Ammon's horn (tissue), 1 donor: ENCODE data around the gene CISD3.

Experiments used
- DNase-seq: peaks from one replicate; pipeline ENCODE4 v3.0.0-alpha.2; 2016; ENCODE audit warnings: low spot score

Gene CISD3, protein sequence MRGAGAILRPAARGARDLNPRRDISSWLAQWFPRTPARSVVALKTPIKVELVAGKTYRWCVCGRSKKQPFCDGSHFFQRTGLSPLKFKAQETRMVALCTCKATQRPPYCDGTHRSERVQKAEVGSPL

DNA sequence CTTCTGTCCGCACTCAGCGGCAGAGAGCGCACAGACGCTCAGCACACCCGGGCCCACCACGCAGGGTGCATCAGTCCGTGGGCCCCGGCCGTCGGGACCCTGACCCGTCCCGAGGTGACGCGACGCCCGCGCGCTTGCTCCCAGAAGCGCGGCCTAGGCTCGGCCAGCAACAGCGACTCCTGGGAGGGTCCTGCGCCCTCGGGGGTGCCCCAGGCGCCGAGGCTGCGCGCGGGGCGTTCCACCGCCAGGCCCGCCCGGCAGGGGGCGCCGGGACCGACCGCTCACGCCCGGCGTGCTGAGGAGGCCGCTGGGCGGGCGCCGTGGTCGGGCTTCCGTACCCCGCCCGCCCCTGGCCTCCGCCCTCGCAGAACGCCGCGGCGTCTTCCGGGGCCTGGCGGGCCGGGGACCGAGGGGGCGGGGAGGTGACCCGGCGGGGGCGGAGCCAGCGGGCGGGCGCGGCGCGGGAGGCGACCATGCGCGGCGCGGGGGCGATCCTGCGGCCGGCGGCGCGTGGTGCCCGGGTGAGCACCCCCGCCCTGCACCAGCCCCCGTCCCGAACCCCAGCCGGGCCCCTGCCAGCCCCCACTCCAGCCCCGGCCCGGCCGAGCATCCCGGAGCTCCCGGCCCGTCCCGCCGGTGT, at the start of gene CISD3:
Gene CISD3, plus strand, starts transcription at position 456 of the 640 bp plus-strand sequence. Its CDS starts 18 bp downstream, at position 474.
- peak; percentile 83 for DNase-seq

DNA sequence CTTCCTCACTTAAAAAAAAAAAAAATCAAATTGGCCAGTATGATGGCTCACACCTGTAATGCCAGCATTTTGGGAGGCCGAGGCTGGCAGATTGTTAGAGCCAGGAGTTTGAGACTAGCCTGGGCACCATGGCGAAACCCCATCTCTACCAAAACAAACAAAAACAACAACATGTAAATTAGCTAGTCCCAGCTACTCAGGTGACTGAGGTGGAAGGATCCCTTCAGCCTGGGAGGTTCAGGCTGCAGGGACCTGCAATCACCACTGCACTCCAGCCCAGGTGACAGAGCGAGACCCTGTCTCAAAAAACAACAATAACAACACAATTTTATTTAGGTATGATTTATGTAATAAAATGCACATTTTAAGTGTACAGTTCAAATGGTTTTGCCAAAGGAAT, 49.0 kb upstream of the CISD3 start:
- no peak for DNase-seq

DNA sequence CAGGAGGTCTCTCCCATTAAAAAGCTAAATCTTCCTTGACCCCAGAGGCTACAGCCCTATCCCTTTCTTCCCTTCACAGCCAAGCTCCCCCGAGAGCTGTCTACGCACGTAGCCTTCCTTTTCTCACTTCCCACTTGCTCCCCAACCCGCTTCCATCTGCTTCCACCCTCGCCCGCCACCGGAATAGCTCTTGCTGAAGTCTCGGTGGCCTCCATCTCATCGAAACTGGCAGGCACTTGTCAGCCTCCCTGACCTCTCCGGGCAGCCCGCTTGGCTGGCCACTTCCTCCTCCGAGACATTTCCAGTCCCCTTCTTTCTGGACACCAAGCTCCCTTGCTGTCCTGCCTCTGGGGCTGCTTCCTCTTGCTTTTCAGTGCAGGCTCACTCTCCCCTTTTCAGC, 44.6 kb upstream of the CISD3 start:
- DNase-seq, result peak; percentile 78

DNA sequence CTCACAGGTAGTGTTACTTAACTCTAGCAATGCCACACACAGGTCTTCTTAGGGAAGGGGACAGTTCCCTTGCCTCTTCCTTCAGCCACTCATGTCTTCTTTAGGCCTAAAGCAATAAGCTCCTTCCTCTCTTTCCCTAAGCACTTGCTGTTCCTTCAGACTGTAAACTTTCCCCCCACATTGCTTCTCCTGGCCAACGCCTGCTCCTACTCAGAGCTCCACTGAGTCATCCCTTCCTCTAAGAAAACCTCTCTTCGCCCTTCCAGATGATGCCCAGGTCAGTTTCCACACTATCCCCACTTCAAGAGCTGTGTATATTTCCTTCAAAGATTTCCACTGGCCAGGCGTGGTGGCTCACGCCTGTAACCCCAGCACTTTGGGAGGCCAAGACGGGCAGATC, 42.9 kb upstream of the CISD3 start:
- no peak for DNase-seq

DNA sequence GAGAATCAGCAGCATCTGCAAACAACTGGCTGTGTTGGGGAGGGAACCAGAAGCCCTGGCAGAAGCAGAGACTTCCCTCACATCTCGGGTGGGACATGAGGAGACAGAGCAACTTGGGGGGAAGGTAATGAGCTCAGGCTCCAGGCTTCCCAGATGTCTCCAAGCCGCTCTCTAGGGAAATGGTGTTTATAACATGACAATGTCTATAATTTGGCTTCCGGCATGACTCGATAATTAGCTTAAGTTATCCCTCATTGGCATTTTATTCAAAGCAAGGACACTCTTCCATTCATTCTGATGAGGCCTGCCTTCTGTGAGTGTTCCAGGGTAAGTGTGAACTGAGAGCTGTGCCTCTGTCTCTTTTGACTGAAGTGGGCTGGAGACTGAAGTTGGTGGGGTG, 39.8 kb upstream of the CISD3 start:
- DNase-seq, result no peak

DNA sequence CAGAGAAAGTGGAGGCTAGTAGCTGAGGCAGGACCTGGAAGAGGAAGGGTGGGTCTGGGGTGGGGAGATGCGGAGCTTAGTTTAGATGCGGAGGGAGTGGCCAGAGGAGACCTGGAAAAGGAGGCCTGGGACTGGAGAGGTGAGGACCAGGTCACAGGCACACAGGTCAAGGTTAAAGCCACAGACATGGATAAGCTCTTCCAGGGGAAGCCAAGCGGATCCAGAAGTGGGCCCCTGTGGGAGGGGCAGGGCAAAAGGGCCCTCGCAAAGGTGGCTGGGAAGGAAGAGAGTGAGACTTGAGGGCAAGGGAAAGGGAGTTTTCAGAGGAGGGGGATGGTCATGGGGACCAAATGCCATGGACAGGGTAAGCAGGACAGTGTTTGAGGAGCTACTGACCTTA, 39.0 kb upstream of the CISD3 start:
- DNase-seq, result no peak

DNA sequence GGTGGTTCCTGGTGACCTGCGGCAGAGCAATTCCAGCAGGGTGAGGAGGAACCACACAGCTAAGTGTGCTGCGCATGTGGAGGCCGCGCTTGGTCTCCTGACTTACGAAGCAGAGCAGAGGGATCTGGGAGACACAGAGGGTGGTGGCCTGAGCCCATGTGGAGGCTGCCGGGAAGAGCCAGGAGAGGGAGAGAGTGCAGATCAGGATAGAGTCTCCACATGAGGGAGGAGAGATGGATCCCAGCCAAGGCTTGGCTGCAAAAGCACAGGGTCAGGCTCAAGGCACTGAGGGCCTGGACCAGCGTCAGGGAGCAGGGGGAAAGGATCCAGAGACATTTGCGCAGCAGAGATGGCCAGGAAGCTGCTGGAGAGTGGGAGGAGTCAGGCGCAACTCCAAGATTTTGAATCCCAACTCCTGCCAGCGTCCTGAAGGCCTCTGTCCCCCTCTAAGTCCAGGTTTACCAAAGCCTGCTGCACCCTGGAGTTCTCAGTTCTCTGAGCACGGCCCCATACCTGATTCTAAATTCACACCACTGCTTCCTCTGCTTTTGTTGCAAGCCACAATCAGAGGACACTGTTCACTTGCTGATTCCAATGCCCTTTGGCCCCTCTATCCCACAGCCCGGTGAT, 36.3 kb upstream of the CISD3 start:
- peak; percentile 68 for DNase-seq

DNA sequence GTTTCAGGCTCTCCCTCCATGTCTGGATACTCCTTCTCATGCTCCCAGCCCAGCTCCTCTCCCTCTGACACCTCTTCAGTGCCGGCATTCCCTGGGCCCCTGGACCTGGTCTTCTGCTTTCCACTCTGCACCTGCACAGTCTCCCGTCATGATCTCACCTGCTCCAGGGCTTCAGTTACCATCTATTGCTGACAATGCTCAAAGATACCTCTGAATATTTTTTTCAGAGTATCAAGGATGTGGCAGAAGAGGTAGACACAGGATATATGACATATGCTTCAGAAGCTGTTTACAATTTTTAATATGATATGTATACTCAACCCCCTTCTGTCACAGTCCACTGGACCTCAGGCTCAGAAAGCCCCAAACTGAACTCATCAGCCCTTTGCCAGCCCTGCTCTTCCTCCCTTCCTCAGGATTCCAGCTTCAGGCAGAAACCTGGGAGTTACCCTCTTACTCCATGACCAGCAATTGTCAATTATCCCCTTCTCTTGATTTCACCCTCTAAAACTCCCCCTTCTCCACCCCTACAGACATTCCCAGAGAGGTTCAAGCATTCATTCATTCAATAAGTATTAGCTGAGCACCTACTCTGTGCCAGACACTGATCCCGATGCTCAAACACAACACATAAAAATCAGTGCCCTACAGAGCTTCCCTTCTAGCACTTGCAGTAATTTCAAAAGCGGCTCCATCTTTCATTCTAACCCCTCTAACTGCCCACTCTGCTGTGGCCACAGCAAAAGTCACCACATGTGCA, 32.9 kb upstream of the CISD3 start:
- DNase-seq, result no peak

DNA sequence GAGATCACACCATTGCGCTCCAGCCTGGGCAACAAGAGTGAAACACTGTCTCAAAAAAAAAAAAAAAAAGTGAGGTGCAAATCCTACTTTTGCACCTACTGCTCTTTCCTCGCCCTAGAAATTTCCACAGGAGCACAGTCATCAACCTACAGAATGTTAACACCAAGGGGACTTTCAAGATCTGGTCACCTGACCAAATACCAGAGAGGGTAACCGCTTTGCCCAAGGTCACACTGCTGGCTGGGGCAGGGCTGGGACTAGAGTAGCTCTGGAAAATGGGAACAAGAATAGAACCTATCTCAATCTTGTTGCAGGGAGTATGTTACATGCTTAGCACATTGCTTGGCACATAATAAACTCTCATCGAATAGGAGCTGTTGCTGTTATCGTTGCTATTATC, 31.4 kb upstream of the CISD3 start:
- DNase-seq, result no peak

DNA sequence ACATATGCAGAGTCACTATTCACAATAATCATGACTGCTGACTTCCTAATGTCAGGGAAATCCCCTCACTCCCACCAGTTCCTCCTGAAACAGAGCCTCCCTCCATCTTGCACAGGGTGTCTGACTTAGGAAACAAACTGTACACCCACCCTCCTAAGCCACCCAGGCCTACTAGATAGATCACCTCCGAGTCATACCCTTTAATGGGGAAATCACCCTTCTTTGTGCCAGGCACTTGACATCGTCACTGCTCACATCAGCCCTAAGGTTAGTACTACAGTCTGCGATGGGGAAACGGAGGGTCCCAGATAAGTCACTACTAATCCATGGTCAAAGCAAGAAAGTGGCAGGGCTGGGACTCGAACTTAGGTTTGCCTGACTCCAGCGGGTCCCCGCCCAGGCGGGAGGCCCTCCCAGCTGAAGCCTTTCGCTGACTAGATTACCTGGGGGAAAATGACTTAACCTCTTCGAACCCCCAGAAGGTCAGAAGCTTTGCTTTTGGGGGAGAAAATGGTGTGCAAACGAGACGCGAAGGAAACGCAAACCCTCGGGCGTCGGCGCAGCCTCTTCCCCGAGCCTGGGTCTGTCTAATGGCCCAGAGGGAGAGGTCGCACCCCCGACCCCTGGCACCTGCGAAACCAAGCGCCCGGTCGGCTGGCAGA, 28.5 kb upstream of the CISD3 start:
- no peak for DNase-seq

DNA sequence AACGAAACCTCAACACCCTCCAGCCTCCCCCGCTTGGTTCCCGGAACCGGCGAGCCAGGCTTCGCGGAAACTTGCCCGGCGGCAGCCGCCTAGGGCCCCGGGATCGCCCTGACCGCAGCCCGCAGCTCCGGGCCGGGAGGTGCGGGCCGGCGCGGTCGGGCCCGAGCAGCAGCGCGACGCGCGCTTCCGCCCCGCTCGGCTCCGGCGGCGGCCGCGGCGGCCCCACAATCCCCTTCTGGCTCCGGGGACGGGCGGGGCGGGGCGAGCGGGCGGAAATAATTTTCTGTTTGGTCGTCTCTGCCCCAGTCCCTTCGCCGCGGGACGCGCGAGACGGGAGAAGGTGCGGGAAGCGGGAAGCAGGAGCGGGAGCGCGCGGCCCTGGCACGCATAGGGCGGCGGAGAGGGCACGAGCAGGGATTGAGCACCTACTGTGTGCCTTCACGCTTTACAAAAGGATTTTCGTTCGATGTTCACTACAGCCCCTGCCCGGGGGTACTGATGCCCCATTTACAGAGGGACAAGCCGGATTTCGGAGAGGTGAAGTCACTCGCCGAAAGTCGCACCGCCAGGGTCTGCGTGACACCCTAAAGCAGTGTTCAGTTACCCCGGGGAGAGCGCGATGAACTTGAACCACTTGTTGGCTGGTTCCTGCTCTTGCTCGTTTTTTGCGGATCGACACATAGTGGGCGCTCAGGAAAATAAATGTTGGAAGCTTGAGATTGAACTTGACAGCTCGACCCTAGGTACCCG, 27.8 kb upstream of the CISD3 start:
- peak; percentile 78 for DNase-seq

DNA sequence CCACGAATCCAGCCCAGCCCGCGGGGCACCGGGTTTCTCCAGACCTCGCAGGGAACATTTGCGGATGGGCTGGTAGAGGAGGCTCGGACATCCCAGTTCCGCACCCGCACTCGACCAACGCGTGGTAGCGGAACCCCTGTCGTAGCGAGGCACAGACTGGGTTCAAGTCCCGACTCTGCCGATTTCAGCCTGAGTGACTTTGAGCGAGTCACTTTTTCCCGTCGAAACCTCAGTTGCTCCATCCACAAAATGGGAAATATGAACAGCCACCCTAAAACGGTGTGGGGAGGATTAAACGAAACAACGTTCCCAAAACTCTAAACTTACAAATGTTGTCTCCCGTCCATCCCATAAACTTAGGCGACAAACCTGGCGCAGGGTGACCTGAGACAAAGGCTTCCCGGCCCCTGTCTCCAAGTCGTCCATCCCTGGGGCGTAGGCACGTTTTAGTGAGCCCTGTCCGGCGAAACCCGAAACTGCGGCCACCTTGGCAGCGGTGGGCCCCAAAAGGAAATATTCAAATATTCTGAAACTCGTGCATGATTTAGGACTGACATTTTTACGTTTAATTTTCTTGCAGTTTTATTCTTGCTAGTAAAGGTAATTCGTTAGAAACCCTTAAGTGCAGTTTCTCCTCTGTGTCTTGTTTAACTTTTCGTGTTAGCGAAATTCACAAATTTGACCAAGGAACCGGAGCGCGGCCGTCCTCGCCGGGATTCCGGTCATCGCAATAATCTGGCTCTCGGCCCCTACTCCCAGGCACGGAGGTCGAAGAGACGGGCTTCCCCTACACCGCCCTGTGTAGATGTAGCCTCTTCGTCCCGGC, 27.0 kb upstream of the CISD3 start:
- no peak for DNase-seq

DNA sequence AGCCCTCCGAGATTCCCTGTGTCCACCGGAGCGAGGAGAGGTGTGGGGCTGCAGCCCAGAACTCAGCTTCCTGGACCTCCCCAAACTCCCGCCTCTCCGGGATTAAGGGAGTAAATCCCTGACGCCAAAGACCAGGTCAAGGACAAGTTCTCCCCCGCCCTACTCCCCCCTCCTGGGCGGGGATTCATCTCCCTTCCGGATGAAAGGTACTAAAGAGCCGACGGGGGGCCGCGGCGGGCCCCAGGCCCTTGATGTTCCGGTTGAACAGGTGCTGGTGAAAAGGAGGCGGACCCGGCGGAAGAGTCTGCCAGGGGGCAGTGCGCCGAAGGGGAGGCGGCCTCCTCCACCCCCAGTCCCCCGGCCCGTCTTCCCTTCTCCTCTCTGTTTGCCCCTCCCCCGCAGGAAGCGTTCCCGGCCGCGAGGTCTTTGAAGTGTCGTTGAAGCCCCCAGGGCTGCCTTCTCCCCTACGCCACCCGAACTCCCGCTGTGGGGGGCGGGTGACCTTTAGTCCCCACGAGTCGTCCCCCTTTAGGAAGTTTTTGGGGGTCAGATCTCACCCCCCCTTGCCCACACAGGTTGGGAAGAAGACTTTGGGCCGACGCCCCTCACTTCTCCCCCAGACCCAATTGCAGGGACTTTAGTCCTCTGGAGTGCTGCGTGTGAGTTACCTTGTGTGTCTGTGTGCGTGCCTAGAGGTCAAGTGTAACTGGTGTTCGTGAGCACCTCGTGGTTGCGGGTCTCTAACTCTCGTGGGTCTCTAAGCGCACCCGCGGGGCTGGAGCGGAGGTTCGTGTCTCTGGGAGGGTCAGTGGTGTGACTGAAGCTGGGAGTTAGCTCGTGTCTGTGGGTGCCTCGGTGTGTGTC, 26.2 kb upstream of the CISD3 start:
- no peak for DNase-seq

DNA sequence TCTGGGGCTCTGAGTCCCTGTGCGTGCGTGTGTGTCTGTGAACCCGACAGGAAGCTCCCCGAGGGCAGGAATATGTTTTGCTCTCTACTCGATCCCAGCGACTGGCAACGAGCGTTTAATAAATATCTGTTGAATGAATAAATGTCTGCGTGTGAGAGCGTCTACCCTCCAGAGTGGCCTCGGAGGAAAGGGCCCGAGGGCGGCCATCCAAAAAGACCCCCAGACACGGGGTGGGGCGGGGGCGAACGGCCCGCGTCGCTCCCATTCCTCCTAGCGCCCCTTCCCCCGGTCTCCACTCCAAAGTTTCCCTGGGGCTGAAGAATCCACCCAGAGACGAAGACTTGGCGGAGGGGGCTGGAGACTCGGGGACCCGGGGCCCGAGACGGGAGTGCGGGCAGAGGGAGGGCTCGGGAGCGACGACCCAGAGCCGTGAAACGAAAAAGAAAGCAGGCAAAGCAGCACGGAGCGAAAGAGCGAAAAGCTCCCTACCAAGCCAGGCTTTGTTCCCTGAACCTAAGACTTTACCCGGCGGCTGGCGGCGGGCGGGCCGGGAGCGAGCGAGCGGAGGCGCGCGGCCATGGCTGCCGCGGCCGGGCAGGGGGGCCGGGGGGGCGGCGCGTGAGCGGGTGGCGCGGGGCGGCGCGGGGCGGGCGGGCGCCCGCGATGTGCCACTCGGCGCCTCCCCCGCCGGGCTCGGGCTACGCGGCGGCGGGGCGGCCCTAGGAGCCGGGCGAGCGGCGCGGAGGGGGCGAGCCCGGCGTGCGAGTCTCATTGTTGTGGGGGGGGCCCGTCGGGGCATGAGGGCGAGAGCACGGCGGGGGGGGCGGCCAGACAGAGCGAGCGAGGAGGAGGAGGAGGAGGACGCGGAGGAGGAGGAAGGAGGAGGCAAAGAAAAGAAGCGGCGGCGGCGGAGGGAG, 25.3 kb upstream of the CISD3 start, which contains the start of gene MLLT6:
Gene MLLT6, plus strand, starts transcription at position 668 of the 917 bp plus-strand sequence. CDS start 360 bp downstream, outside the sequence.
- DNase-seq, result peak; percentile 87

DNA sequence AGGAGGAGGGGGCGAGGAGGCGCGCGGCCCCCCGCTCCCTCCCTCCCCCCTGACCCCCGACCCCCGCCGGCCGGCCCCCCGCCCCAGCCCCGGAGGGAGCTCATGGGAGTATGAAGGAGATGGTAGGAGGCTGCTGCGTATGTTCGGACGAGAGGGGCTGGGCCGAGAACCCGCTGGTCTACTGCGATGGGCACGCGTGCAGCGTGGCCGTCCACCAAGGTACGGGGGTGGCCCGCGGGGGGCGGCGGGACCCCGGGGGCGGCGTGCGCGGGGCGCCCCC, 24.7 kb upstream of the CISD3 start:
- no peak for DNase-seq

DNA sequence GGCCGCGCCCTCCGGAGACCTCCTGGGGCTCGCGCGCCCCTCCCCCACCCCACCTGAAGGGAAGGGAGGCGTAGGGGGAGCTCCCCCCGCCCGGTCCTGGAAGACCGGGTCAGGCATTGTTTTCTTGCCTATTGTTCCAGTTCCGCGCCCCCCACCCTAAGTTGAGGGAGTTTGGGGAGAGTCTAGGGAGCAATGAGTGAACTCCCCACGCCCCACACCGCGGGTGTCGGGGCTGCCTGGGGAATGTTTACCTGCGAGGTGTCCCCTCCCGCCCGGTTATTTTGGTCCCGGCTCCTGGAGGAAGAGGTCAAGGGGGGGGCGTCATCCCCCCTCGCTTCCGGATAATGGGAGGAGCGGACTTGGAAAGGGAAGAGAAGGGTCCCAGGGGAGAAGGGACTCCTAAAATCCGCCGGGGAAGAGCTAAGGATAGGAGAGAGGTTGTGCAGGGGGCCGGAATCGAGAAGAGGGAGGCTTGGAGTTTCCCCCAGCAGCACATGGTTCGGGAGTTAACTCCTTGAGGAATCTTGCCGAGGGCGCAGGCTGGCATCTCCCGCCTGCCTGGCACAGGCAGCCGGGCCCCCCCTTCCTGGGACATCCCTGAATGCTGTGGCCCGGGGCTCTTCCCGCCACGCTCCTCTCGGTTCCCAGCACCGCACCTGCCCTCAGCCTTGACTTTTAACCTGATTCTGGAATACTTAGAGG, 24.2 kb upstream of the CISD3 start:
- peak; percentile 40 for DNase-seq

DNA sequence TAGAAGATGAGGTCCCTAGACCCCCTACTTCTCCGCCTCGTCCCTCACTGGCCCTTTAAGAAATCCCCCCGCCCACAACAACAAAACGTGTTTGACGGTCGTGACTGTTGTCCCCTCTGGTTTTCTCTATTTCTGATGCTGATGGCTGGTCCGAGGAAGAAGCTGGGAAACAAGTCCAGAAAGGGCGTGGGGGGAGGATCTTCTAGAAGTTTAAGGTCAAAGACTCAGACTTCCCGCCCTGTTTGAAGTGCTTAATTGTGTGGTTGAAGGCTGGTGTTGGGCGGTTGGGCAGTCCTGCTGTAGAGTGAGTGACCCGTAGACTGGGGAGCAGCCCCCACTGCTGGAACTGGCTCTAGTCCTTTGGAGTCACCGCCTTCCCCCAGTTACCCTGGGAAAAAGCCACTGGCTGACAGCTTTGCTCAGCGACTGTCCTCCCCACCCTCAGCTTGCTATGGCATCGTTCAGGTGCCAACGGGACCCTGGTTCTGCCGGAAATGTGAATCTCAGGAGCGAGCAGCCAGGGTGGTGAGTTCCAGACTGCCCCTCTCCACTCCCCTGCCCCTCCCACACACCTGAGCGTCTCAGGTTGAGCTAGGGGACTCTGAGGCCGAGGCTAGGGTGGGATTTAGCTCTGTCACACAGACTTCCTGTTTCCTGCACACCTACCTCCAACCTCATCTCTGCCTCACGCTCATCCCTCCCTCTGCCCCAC, 23.5 kb upstream of the CISD3 start:
- DNase-seq, result no peak
